Measurements from ENCODE around the gene PRKAG1.

GRCh38 chr12:49051777-49052438 is 33.3 kb upstream of the PRKAG1 start:
- TF ChIP-seq EZH2 (optimal IDR thresholded peaks at IDR 0.05; ENCODE audit: low read depth, low read length): no peak
- TF ChIP-seq CTCF (IDR thresholded peaks at IDR 0.05; ENCODE audit: low read length): no peak
